Neural cell (in vitro differentiated cells): ENCODE measurements around the gene CPXM2.

Source experiments
- CTCF ChIP-seq: fragments of 450-650 bp; IDR thresholded peaks from 2 replicates; pipeline ENCODE4 v1.5.1; 2014; ENCODE audit warnings: antibody characterized with exemption, mild to moderate bottlenecking, moderate library complexity; ENCODE audit not compliant: poor library complexity, severe bottlenecking
- EZH2 ChIP-seq: fragments of 200-600, 300-800 bp; shearing (Covaris generic), sonication (generic); IDR thresholded peaks from 2 replicates; pipeline ENCODE4 v1.6.1; 2014; ENCODE audit warnings: antibody characterized with exemption, low read length, borderline replicate concordance, mild to moderate bottlenecking; ENCODE audit not compliant: insufficient read depth, poor library complexity, severe bottlenecking
- POLR2AphosphoS5 ChIP-seq: IDR thresholded peaks from 2 replicates; pipeline ENCODE4 v1.6.1; 2012

DNA sequence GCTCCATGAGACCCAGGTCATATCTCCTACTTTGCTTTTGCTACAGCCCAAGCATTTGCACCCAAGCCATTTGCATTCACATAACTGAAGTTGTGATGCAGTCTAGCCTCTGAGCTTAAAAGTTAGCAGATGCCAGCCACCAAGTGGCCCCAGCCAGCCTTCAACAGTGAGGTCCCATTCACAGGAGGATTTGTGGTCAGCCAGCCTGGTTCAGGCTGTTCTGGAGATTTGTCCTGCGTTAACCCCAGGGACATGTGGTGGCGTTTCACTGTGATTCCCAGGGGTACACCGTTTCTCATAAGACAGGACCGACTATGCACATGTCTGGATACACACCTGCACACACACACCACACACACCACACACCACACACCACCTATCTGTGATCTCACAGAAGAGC, 174.3 kb downstream of the CPXM2 start:
- no peak for TF ChIP-seq CTCF
- TF ChIP-seq POLR2AphosphoS5, result no peak
- TF ChIP-seq EZH2, result no peak
